ENCODE results near the gene ACAP1. TPM values are rescaled to one million over a fixed set of nuclear protein-coding genes. Genes with fewer than 3 reads are reported as not detected.
A peak's percentile ranks its signal among the peaks of the same experiment; 100 is the strongest.

ACAP1 gene
- total and polyA plus RNA-seq, 9 of the 15 experiments (the other 6 are each of a cell fraction or from before 2014, with no cell fraction given): 0.15 to 8.5 (median 2.4) TPM

- TF ChIP-seq ZNF589 (CRISPR knock-in tag; IDR thresholded peaks at IDR 0.05; ENCODE audit: low read depth): no peak
- TF ChIP-seq ZFX (CRISPR knock-in tag; IDR thresholded peaks at IDR 0.05): peak; percentile 68
- no peak for TF ChIP-seq ATF4 (CRISPR knock-in tag; IDR thresholded peaks at IDR 0.05)
- TF ChIP-seq ZNF75A (CRISPR knock-in tag; IDR thresholded peaks at IDR 0.05): no peak
- TF ChIP-seq MTA3 (IDR thresholded peaks at IDR 0.05; ENCODE audit: borderline replicate concordance): peak; percentile 97
- TF ChIP-seq BHLHE40 (IDR thresholded peaks at IDR 0.05; ENCODE audit: low read length): peak; percentile 68
- no peak for TF ChIP-seq ZNF121 (CRISPR knock-in tag; conservative IDR thresholded peaks at IDR 0.05)
- no peak for TF ChIP-seq U2AF2 (optimal IDR thresholded peaks at IDR 0.05; ENCODE audit: low read depth, low read length)
- TF ChIP-seq SREBF2 (CRISPR knock-in tag; IDR thresholded peaks at IDR 0.05): no peak
- TF ChIP-seq ZNF551 (CRISPR knock-in tag; IDR thresholded peaks at IDR 0.05): no peak
- TF ChIP-seq ZNF57 (CRISPR knock-in tag; IDR thresholded peaks at IDR 0.05): no peak
- TF ChIP-seq ZBTB34 (CRISPR knock-in tag; IDR thresholded peaks at IDR 0.05): no peak
- 0 out of 2 replicates have a peak, but pooled peaks have one; percentile 18 for TF ChIP-seq NCOR1 (IDR thresholded peaks at IDR 0.05)
- no peak for TF ChIP-seq IRF9 (tag; IDR thresholded peaks at IDR 0.05)
- TF ChIP-seq HSF4 (CRISPR knock-in tag; IDR thresholded peaks at IDR 0.05; ENCODE audit: borderline replicate concordance): no peak
- TF ChIP-seq ZNF3 (CRISPR knock-in tag; IDR thresholded peaks at IDR 0.05): no peak
- TF ChIP-seq CREB1 (IDR thresholded peaks at IDR 0.05): peak; percentile 88
- peak; percentile 95 for TF ChIP-seq CREB1 (CRISPR knock-in tag; IDR thresholded peaks at IDR 0.05)
- peak; percentile 56 for TF ChIP-seq TBP (optimal IDR thresholded peaks at IDR 0.05; ENCODE audit: low read depth, low read length)
- no peak for TF ChIP-seq FOXJ2 (tag; IDR thresholded peaks at IDR 0.05)
- no peak for TF ChIP-seq POLR2H (tag; IDR thresholded peaks at IDR 0.05; ENCODE audit: low read depth)
- TF ChIP-seq SPI1 (IDR thresholded peaks at IDR 0.05; ENCODE audit: borderline replicate concordance, low read depth, low read length): no peak
- no peak for TF ChIP-seq TEAD2 (tag; IDR thresholded peaks at IDR 0.05)
- peak; percentile 65 for TF ChIP-seq GMEB1 (CRISPR knock-in tag; IDR thresholded peaks at IDR 0.05)
Observed at GRCh38 chr17:7314719-7315569, 21.4 kb upstream of the ACAP1 start, which contains the start of gene GPS2 (continued).

Measured in K562 (cell line).